DND-41 (cell line): Measurements from ENCODE around the gene DENND6B.

Source experiments
- CTCF ChIP-seq: IDR thresholded peaks from 2 replicates; pipeline ENCODE4 v1.5.1; 2012; ENCODE audit warnings: borderline replicate concordance, low read length, moderate library complexity, mild to moderate bottlenecking; ENCODE audit not compliant: poor library complexity, severe bottlenecking; ENCODE audit errors: extremely low read depth
- EZH2 ChIP-seq: IDR thresholded peaks from 3 replicates; pipeline ENCODE4 v1.6.1; 2012; ENCODE audit warnings: borderline replicate concordance, low read depth, mild to moderate bottlenecking, moderate library complexity, low read length, inconsistent platforms; ENCODE audit not compliant: severe bottlenecking

GRCh38 chr22:50262973-50263617, 63.7 kb downstream of the DENND6B start:
- no peak for TF ChIP-seq CTCF
- TF ChIP-seq EZH2 = no peak
